NCI-H82 treated with DMSO at 0.1 percent for 48 hours (cell line): ENCODE data around the gene HSBP1L1.

ENCODE experiments used
- DNase-seq: peaks from one replicate; lab custom pipeline; 2025; ENCODE audit not compliant: unreplicated experiment; lab: John Stamatoyannopoulos, UW

Gene HSBP1L1

GRCh38 chr18:79928563-79928960 is 35.9 kb upstream of the HSBP1L1 start:
- DNase-seq, result no peak

GRCh38 chr18:79930020-79930642 is 34.3 kb upstream of the HSBP1L1 start:
- DNase-seq, result no peak

GRCh38 chr18:79931475-79931874 is 33.0 kb upstream of the HSBP1L1 start:
- DNase-seq, result no peak

GRCh38 chr18:79932907-79933306 is 31.5 kb upstream of the HSBP1L1 start:
- no peak for DNase-seq

GRCh38 chr18:79933765-79934164 is 30.7 kb upstream of the HSBP1L1 start:
- DNase-seq, result no peak

- DNase-seq, result no peak
These were observed 29.9 kb upstream of the HSBP1L1 start for GRCh38 chr18:79934311-79935097.

GRCh38 chr18:79935098-79935480 is 29.4 kb upstream of the HSBP1L1 start:
- DNase-seq, result no peak

- DNase-seq, result no peak
These were observed 28.9 kb upstream of the HSBP1L1 start for GRCh38 chr18:79935499-79935898.

GRCh38 chr18:79935925-79936324 is 28.5 kb upstream of the HSBP1L1 start:
- no peak for DNase-seq

GRCh38 chr18:79936641-79937040 is 27.8 kb upstream of the HSBP1L1 start:
- no peak for DNase-seq

GRCh38 chr18:79937103-79937860 is 27.2 kb upstream of the HSBP1L1 start:
- no peak for DNase-seq

- no peak for DNase-seq
These were observed 26.2 kb upstream of the HSBP1L1 start for GRCh38 chr18:79938196-79938595.

- no peak for DNase-seq
These were observed 25.3 kb upstream of the HSBP1L1 start for GRCh38 chr18:79939096-79939495.

- DNase-seq, result no peak
These were observed 24.2 kb upstream of the HSBP1L1 start for GRCh38 chr18:79940126-79940813.

GRCh38 chr18:79940814-79941472 is 23.5 kb upstream of the HSBP1L1 start:
- no peak for DNase-seq

- DNase-seq, result no peak
These were observed 22.8 kb upstream of the HSBP1L1 start for GRCh38 chr18:79941473-79942119.

- no peak for DNase-seq
These were observed 22.2 kb upstream of the HSBP1L1 start for GRCh38 chr18:79942211-79942610.

GRCh38 chr18:79942786-79943607 is 21.4 kb upstream of the HSBP1L1 start:
- no peak for DNase-seq

- DNase-seq, result no peak
These were observed 20.8 kb upstream of the HSBP1L1 start for GRCh38 chr18:79943608-79944125.
